ENCODE results near the gene IDH3B. TPM values are rescaled to one million over a fixed set of nuclear protein-coding genes. Genes with fewer than 3 reads are reported as not detected.

The IDH3B gene
- polyA plus RNA-seq = 151 and 166 TPM in 2 replicates

GRCh38 chr20:2663887-2664719, at the start of gene IDH3B:
IDH3B (minus strand) TSS chr20:2664216; CDS start chr20:2664188, 28 bp downstream.

GRCh38 chr20:2692036-2692885, 28.2 kb upstream of the IDH3B start, which contains the start of gene EBF4:
EBF4 (plus strand) TSS chr20:2692780; CDS start chr20:2693646, 866 bp downstream.

GRCh38 chr20:2651772-2652723, 12.0 kb downstream of the IDH3B start, which contains the start of gene NOP56:
NOP56 (plus strand) TSS chr20:2652632; CDS start chr20:2652661, 29 bp downstream.

Other genes with a start within 250 kb of the IDH3B start
- gene SNRPB, start 193.4 kb downstream of the IDH3B start, polyA plus RNA-seq = 11.5 and 11.7 TPM in 2 replicates
- gene ZNF343, start 155.3 kb downstream of the IDH3B start, polyA plus RNA-seq = 4.1 and 7.6 TPM in 2 replicates
- gene TMC2, start 127.6 kb downstream of the IDH3B start, polyA plus RNA-seq = 0.54 TPM in 1 of 2 replicates, not detected in the other
- 72.1 and 100 TPM in 2 replicates for gene NOP56, start 11.6 kb downstream of the IDH3B start, polyA plus RNA-seq
- gene EBF4, start 28.6 kb upstream of the IDH3B start, polyA plus RNA-seq = 0.52 TPM in 1 of 2 replicates, not detected in the other
- not detected in 2 replicates for gene CPXM1, start 136.4 kb upstream of the IDH3B start, polyA plus RNA-seq
- not detected in 2 replicates for gene C20orf141, start 150.8 kb upstream of the IDH3B start, polyA plus RNA-seq
- not detected in 2 replicates for gene TMEM239, start 152.1 kb upstream of the IDH3B start, polyA plus RNA-seq
- gene PCED1A, start 176.4 kb upstream of the IDH3B start, polyA plus RNA-seq = 5.4 and 8.8 TPM in 2 replicates
- gene VPS16, start 176.5 kb upstream of the IDH3B start, polyA plus RNA-seq = 18.5 and 27.7 TPM in 2 replicates
- 78.7 and 83.9 TPM in 2 replicates for gene PTPRA, start 209.3 kb upstream of the IDH3B start, polyA plus RNA-seq